ENCODE measurements around the gene MCM3AP. TPM values are rescaled to one million over a fixed set of nuclear protein-coding genes. Genes with fewer than 3 reads are reported as not detected.
A peak's percentile ranks its signal among the peaks of the same experiment; 100 is the strongest.

The MCM3AP gene
- total RNA-seq, 1 donor from 2014 or later = 57.0 TPM

DNA sequence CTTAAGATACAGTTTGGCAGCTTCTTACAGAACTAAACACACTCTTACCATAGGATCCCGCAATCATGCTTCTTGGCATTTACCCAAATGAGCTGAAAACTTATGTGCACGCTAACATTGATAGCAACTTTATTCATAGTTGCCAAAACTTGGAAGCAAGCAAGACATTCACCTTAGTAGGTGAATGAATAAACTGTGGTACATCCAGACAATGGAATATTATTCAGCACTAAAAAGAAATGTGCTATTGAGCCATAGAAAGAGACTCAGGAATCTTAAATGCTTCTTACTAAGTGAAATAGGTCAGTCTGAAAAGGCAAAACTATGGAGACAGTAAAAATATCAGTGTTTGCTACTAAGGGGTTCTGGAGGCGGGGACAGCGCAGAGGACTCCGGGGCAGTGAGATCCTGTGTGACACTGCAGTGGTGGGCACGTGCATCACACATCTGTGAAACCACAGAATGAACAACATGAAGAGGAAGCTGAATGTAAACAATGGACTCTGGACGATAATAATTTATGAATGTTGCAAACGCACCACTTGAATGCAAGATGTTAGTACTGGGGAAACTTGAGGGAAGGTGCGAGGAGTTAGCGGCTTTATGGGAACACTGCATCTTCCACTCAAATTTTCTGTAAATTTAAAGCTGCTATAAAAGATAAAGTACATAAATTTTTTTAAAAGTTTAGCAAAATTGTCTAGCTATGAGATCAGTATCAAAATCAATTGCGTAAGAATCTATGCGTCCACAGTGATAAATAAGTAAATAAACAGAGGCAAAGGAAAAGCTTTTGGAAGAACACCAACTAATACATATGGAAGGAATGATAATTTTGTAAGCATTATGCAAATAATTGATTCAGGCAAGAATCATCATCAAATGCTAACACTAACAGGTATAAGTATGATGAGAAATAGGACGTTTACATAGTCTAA lies 85.7 kb downstream of the MCM3AP start:
- ATAC-seq (ENCODE audit: poor library complexity) (no peak), DNase-seq (no peak)
- intact Hi-C loops (cut with DNase I) = no loop called here

DNA sequence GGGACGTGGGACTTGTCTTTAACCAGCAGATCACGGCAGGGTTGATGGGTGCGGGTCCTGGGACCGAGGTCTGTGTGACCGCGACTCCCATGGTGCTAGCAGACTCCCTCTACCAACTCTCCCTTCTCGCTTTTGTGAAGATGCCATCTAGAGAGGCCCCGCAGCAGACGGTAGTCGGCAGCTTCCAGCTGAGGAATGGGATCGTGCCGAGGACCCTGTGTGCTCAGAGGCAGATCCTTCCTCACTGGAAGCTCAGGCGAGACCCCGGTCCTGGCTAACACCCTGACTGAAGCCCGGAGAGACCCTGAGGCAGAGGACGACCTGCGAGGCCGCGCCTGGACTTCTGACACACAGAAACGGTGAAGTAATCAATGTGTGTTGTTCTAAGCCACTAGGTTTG lies 88.7 kb downstream of the MCM3AP start:
- intact Hi-C loops (cut with DNase I) = no loop called here
- DNase-seq (no peak), ATAC-seq (ENCODE audit: poor library complexity) (no peak)

DNA sequence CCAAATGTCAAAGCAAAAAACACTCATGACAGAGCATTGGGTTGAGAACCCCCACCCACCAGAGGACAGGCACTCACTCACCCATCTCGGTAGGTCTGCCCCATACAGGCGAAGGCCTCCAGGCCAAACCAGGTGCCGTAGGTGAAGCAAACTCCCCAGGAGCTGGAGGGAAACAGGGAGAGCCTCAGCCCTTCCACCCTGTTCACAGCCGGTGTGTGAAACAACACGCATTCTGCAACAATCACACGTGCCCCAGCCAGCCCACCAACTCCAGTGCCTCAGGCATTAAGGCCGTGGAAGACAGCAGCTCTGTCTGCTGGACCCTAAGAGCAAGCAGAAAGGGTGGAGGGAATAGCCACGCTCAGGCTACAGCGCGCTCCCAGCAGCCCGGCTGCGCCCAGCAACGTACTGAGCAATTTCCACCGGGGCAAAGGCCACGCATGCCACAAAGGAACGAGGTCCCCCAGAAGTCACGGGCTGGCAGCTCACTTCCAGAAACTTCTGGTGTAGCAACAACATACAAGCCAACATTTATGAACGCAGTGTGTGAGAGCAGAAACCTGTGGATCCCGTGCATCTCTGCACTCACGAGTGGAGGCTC lies 89.7 kb downstream of the MCM3AP start:
- DNase-seq = no peak
- intact Hi-C loops (cut with DNase I) = no loop called here
- ATAC-seq (ENCODE audit: poor library complexity) = no peak

DNA sequence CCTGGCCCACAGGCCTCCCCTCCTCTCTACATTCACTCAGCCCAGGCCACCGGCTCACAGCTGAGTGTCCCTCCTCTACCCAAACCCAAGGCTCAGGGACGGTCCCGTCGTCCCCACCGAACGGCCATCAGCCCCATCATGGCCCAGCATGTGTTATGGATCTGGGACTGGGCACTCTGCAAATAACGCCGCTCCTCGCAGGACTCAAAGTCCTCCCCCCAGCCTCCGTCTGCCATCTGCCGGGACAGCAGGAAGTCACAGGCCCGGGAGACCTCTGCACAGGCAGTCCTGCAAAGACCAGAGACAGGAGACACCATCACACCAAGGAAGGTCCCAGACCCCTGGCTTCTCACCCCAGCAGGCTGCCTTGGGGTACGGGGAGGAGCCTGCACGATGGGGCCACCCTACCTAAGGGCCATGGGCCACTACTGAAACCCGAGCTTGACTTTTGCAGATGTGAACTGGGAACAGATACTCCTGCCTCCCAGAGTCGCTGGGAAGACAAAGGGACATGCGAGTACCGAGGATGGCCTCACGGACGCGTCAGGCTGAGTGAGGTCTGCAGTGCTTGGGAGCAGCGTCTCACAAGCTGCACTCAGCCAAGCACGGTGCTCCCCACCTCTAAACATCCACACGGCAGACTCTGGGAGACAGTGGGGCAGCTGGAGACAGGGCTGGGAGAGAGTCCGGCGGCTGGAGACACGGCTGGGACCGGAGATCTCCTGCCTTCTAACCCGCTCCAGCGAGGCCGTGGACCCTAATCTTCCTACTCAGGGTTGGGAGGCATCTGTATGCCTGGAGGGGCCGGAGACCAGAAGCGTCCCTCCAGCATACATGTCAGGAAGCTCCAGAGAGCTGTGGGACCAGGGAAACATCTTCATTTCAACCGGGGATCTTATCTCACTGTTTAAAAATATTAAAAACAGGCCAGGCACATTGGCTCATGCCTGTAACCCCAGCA lies 90.8 kb downstream of the MCM3AP start:
- peak; percentile 29 for DNase-seq
- intact Hi-C loops (cut with DNase I) = no loop called here
- no peak for ATAC-seq (ENCODE audit: poor library complexity)

DNA sequence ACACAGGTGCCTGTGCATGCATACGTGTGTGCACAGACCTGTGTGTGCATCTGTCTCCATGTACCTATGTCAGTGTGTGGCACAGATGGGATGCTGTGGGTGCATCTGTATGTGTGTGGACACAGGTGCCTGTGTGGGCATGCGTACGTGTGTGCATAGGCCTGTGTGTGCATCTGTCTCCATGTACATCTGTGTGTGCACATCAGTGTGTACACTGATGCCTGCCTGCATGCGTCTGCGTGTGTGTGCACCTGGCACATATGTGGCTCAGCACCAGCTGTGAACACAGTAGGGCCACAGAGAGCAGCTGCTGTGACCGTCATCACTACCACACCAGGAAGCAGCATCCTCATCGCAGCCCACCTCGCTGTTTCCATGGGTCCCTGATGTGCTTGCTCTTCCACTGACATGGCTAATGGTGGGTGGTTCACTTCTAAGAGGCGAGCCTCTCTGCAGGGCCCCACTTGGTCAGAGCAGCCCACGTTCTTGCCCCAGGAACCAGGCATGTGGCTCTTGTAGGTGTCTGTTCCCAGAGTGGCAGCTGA lies 91.5 kb downstream of the MCM3AP start:
- intact Hi-C loops (cut with DNase I) = no loop called here
- ATAC-seq (ENCODE audit: poor library complexity) (no peak), DNase-seq (peak; percentile 26)

DNA sequence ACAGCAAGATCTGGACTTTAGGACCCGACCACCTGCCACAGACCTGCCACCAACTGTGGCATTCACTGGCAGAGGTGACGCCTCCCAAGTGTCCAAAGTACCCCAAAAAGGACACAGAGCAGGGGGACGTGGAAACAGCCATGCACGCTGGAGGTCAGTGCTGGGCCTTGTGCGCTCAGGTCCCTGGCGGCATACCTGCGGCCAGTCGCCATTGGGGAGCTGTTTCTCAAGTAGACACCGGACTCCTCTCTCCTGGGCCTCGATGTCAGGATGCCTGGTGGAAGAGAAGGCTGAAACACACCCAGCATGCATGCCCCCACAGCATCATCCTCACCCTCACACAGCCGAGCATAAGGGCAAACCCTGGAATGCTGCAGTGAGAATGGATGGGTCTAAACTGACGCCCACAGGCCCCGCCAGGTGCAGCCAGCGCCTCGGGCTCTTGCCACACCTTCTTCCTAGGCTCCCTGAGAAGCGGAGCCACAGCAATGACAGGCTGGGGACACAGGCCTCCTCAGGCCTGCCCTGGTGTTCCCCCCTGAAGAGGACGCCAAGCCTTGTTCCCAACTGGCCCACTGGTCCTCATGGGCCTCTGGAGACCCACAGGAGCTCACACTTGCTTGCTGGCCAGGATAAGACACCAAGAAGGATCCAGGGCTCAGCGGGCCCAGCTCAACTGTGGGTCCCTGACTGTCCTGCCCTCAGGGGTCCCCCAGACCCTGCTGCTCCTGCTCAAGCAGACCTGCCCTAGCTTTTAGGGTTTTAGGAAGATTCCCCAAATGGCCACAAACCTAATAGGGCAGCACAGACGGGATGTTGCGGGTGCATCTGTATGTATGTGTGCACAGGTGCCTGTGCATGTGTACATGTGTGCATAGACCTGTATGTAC lies 93.5 kb downstream of the MCM3AP start:
- DNase-seq = peak; percentile 24
- no peak for ATAC-seq (ENCODE audit: poor library complexity)
- intact Hi-C loops (cut with DNase I) = no loop called here

DNA sequence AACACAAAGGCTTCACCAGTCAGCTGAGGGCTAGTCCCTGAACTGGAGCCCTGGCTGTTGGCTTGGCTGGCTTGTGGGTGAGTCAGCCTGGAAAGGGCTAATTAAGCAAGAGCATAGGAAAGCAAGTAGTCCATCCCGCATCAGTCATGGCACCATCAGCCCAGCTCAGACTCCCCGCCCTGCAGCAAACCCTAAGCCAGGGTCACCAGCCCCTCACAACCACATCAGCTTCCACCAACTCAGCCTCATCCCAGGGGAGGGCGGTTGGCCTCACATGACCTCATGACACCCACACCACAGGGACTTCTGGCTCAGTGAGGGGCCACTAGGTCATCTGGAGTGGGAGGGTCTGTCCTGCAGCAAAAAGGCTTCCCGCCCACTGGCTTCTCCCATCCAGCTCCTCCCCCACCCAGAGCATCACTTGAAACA lies 94.1 kb downstream of the MCM3AP start:
- intact Hi-C loops (cut with DNase I) = no loop called here
- ATAC-seq (ENCODE audit: poor library complexity) (no peak), DNase-seq (peak; percentile 56)

DNA sequence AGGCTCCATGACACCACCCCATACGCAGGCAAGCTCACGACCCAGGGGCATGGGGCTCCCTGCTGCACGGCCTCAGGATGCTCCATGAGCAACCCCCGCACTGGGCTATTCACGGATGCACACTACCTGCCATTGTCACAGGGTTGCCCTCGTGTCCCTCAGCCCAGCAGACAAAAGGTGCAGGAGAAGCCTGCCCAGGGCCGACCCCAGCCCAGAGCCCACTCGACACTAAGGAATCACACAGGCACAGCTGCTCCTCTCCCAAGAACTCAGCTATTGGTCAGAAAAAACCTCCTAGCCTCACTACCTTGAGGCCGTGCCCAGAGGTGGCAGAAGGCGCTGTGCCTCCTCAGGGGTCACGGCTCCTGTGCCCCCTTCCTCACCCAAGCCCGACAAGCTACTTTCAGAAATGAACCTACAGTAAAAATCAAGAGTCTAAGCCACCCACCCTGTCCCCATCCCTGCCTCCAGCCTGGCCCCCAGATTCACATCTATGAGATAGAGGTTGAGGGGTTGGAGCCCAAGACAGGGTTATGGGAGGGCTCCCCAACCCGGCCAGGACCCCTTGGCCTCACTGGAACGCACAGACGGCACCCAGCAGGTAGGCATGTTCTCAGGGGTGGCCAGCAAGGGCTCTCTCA lies 94.8 kb downstream of the MCM3AP start:
- intact Hi-C loops (cut with DNase I) = no loop called here
- ATAC-seq (ENCODE audit: poor library complexity) = no peak
- peak; percentile 29 for DNase-seq

DNA sequence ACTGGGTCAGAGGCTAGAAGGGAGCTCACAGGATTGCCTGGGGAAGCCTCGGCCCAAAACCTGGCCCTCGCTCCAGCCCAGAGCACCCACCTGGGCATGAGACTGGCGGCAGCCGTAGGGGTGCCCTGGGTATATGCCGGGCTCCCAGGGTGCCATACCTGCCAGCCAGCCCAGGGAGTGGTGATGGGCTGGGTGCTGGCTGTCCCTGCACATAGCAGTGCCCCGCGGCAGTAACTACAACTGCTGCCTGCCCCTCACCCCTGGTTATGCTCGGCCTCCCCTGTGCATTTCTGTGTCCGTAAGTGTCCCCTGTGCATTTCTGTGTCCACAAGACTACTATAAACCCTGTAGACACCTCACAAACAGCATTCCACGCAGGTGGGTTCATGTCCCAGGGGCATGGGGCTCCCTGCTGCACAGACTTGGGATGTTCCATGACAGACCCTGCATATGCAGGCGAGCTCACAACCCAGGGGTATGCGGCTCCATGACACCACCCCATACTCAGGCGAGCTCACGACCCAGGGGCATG lies 95.4 kb downstream of the MCM3AP start:
- DNase-seq (peak; percentile 26), ATAC-seq (ENCODE audit: poor library complexity) (no peak)
- intact Hi-C loops (cut with DNase I) = no loop called here

DNA sequence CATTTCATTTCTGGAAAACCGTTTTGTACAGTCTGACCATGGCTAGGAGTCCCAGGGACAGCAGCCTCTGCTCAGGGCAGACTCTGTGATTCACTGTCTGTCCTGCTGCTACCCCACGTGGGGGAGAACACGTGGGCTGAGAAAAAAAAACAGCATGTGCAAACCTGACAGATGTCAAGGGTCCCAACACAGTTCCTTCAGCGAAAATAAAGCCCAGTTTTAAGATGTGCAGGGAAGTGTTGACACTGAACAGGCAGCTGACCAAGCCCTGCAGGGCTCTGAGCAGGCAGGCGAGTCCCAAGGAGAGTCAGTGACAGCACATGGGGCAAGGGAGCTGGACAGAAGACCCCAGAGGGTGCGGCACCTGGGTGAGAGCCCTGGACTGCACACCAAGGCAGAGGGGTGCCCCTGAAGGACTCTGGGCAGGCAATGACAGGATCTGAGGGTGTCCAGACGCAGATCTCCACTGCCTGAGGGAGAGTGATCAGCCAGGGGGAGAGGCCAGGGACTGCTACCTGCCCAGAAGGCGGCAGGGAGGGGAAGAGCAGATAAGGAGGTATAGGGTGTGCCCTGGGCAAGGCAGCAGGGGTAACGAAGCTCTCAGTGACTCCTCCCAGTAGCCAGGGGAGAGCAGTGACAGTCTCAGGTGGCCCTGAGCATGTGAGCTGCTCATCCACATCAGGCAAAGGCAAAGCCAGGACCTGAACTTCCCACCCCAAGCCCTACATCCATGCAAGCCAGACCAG lies 96.0 kb downstream of the MCM3AP start:
- intact Hi-C loops (cut with DNase I) = no loop called here
- ATAC-seq (ENCODE audit: poor library complexity) (peak; percentile 7), DNase-seq (peak; percentile 25)

DNA sequence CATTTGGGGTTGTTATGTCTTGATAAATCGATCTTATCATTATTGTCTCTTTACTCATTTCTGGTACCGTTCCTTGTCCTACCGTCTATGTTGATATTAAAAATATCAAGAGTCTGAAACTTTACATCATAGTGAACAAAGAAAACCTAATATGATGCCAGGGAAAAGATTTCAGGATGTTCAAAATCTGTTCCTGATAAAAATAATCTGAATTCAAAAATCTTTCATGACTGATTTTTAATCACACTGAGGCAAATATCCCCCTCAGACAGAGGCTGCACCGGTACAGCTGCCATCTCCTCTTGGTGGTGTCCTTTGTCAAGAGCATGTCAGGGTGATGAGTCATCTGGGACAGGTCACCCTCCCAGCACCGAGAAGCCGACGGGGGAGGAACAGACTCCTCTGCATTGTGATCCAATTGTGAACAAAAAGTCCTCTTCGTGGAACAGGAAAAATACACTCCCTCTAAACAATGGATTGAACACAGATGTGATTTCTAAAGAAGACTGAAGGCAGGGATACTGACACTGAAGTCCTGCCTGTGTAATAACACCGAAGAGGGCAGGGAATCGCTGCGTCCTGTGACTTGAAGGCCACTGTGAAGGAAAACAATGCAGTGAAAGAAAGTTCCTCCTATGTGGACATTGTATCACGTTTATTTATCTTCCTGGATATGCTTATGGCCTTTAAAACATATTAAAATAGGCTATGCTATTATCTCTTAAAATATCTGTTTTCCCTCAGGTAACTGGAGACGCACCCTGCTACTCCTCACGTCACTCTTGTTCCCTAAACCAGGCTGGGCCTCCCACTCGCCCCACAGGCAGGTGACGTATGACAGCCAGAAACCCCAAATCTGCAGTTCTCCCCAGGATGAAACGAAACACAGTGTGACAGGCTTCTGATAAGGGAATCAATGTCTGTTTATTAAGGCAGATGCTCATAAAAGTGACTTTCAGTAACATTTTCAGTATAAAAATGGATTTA lies 96.9 kb downstream of the MCM3AP start:
- ATAC-seq (ENCODE audit: poor library complexity) (peak; percentile 66), DNase-seq (peak; percentile 70)
- intact Hi-C loops (cut with DNase I) = no loop called here

DNA sequence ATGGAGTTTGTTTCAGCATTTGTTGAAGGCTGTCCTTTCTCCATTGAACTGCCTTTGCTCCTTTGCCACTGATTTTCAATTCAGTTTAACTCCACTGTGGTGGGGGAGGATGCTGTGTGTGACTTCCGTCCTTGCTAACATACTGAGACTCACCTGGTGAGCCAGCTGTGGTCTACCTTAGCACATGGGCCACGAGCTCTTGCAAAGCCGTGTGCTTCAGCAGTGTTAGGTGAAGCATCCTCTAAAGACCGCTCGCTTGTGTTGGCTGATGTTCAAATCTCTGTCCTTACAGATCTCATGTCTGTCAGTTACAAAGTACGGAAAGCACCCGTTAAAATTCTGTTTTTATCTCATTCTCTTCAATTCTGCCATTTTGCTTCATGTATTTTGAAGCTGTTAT lies 97.6 kb downstream of the MCM3AP start:
- ATAC-seq (ENCODE audit: poor library complexity) = no peak
- intact Hi-C loops (cut with DNase I) = no loop called here
- DNase-seq = peak; percentile 20

DNA sequence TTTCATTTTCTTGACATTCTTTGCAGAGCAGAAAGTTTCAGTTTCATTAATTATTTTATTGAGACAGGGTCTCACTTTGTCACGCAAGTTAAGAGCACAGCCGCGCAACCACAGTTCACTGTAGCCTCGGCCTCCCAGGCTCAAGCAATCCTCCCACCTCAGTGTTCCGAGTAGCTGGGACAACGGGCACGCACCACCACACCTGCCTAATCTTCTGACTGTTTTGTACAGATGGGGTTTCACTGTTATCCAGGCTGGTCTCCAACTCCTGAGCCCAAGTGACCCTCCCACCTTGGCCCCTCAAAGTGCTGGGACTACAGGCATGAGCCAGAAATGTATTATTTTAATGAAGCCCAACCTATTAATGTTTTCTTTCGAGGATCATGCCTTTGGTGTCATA lies 98.2 kb downstream of the MCM3AP start:
- DNase-seq = peak; percentile 27
- intact Hi-C loops (cut with DNase I) = no loop called here
- no peak for ATAC-seq (ENCODE audit: poor library complexity)

DNA sequence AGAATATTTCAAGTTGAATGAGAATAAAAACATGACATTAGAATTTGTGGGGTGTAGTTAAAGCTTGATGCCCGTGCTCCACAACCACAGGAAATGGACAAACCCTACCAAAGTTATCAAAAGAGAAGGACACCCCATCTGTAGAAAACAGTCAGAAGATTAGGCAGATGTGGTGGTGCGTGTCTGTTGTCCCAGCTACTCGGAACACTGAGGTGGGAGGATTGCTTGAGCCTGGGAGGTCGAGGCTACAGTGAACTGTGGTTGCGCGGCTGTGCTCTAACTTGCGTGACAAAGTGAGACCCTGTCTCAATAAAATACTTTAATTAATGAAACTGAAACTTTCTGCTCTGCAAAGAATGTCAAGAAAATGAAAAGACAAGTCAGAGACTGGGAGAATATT lies 99.7 kb downstream of the MCM3AP start:
- no peak for DNase-seq
- ATAC-seq (ENCODE audit: poor library complexity) = no peak
- intact Hi-C loops (cut with DNase I) = no loop called here

Data from Right ventricle myocardium superior (tissue), 1 donor.